Dermis blood vessel endothelial cell (primary cell): ENCODE data around the gene DRC1. TPM values are rescaled to one million over a fixed set of nuclear protein-coding genes. Genes with fewer than 3 reads are reported as not detected.

Experiments used
- DNase-seq: peaks from one replicate; pipeline ENCODE4 v3.0.0; 2010
- total RNA-seq: library from RNA; depleted of rRNA; stranded (reverse); fragments of >200 nt; gene quantifications from 2 replicates; pipeline ENCODE4 v1.2.3, GENCODE V29; 2014

DRC1 gene
- total RNA-seq, 1 donor from 2014 or later, result 0.17 TPM

GRCh38 chr2:26448651-26449050 is 46.9 kb downstream of the DRC1 start:
- DNase-seq, result no peak

- no peak for DNase-seq
Measured at GRCh38 chr2:26449278-26450030, 47.7 kb downstream of the DRC1 start.

GRCh38 chr2:26450031-26450635 is 48.4 kb downstream of the DRC1 start:
- DNase-seq, result no peak

- DNase-seq, result no peak
Measured at GRCh38 chr2:26451700-26452099, 50.0 kb downstream of the DRC1 start.

GRCh38 chr2:26453421-26454329 is 52.0 kb downstream of the DRC1 start:
- peak; percentile 80 for DNase-seq

GRCh38 chr2:26454561-26455001 is 52.9 kb downstream of the DRC1 start:
- DNase-seq, result no peak

GRCh38 chr2:26455037-26455669 is 53.4 kb downstream of the DRC1 start:
- no peak for DNase-seq

GRCh38 chr2:26455670-26456439 is 54.1 kb downstream of the DRC1 start:
- peak; percentile 82 for DNase-seq

GRCh38 chr2:26456440-26457250 is 54.9 kb downstream of the DRC1 start:
- no peak for DNase-seq

GRCh38 chr2:26457251-26457666 is 55.5 kb downstream of the DRC1 start:
- no peak for DNase-seq

GRCh38 chr2:26457695-26458364 is 56.1 kb downstream of the DRC1 start:
- no peak for DNase-seq

GRCh38 chr2:26458365-26459042 is 56.8 kb downstream of the DRC1 start:
- no peak for DNase-seq

GRCh38 chr2:26459991-26460612 is 58.4 kb downstream of the DRC1 start:
- no peak for DNase-seq

- no peak for DNase-seq
Measured at GRCh38 chr2:26460613-26461031, 58.9 kb downstream of the DRC1 start.

- no peak for DNase-seq
Measured at GRCh38 chr2:26461601-26462023, 59.9 kb downstream of the DRC1 start.

- no peak for DNase-seq
Measured at GRCh38 chr2:26462100-26462499, 60.4 kb downstream of the DRC1 start.

GRCh38 chr2:26462511-26463243 is 61.0 kb downstream of the DRC1 start:
- peak; percentile 80 for DNase-seq
